Measurements from ENCODE around the gene C2orf49. TPM values are rescaled to one million over a fixed set of nuclear protein-coding genes. Genes with fewer than 3 reads are reported as not detected.

C2orf49 gene
- total and polyA plus RNA-seq, 10 of the 15 experiments (the other 5 are each of a cell fraction or from before 2014, with no cell fraction given): 7.2 to 24.2 (median 15.5) TPM

GRCh38 chr2:105327690-105328089 lies 9.7 kb upstream of the C2orf49 start (continued):
- no peak for TF ChIP-seq CUX1 (IDR thresholded peaks at IDR 0.05; ENCODE audit: insufficient replicate concordance, low read depth, low read length)
- no peak for TF ChIP-seq POU2F2 (IDR thresholded peaks at IDR 0.05; ENCODE audit: borderline replicate concordance, low read depth, low read length)
- TF ChIP-seq RELB (IDR thresholded peaks at IDR 0.05; ENCODE audit: low read depth): no peak
- TF ChIP-seq ZBTB4 (CRISPR knock-in tag; IDR thresholded peaks at IDR 0.05): no peak
- no peak for TF ChIP-seq GATAD2B (conservative IDR thresholded peaks at IDR 0.05; ENCODE audit: low read depth)
- TF ChIP-seq PAX8 (IDR thresholded peaks at IDR 0.05): no peak
- TF ChIP-seq ATF2 (IDR thresholded peaks at IDR 0.05; ENCODE audit: low read length): no peak

Measured in GM12878 (cell line).